HFFc6 (cell line): Measurements from ENCODE around the gene UFC1. TPM values are rescaled to one million over a fixed set of nuclear protein-coding genes. Genes with fewer than 3 reads are reported as not detected.
A peak's percentile ranks its signal among the peaks of the same experiment; 100 is the strongest.

ENCODE experiments used
- DNase-seq: peaks from one replicate; pipeline ENCODE4 v3.0.0-alpha.2; 2018
- H3K27ac Mint-ChIP-seq: 2 replicates; pipeline ENCODE4 v1.8.0; 2020; ENCODE audit warnings: mild to moderate bottlenecking, mixed read lengths
- H3K27me3 Mint-ChIP-seq: 2 replicates; pipeline ENCODE4 v1.8.0; 2021; ENCODE audit warnings: mild to moderate bottlenecking, moderate library complexity, mixed read lengths; ENCODE audit not compliant: insufficient read depth
- H3K36me3 Mint-ChIP-seq: 2 replicates; pipeline ENCODE4 v1.8.0; 2021; ENCODE audit warnings: low read depth, mixed read lengths
- H3K4me1 Mint-ChIP-seq: 2 replicates; pipeline ENCODE4 v1.8.0; 2020; ENCODE audit warnings: low read depth, mixed read lengths
- H3K4me3 Mint-ChIP-seq: 2 replicates; pipeline ENCODE4 v1.8.0; 2020; ENCODE audit warnings: mild to moderate bottlenecking, moderate library complexity, mixed read lengths
- H3K9me3 Mint-ChIP-seq: 2 replicates; pipeline ENCODE4 v1.8.0; 2020; ENCODE audit warnings: mild to moderate bottlenecking, mixed read lengths
- total RNA-seq, 6 experiments: library from RNA; stranded (reverse); fragmentation: NEBNext Ultra II Directional; extraction: Animal tissue kit (Norgen Biotek cat#: 25700); gene quantifications; 2 replicates in 1 of 6; 3 replicates in 5 of 6; pipeline ENCODE4 v1.2.3, GENCODE V29; 2021
- TF ChIP-seq, protein P1 (sequence below): fragments of 200-600 bp; sonication (generic); IDR thresholded peaks from 2 replicates; pipeline ENCODE4 v1.5.0; 2021; ENCODE audit warnings: antibody characterized with exemption, mild to moderate bottlenecking

UFC1 gene
- total RNA-seq, 6 experiments from 2014 or later: 83.8 to 92.6 (median 85.1) TPM

DNA sequence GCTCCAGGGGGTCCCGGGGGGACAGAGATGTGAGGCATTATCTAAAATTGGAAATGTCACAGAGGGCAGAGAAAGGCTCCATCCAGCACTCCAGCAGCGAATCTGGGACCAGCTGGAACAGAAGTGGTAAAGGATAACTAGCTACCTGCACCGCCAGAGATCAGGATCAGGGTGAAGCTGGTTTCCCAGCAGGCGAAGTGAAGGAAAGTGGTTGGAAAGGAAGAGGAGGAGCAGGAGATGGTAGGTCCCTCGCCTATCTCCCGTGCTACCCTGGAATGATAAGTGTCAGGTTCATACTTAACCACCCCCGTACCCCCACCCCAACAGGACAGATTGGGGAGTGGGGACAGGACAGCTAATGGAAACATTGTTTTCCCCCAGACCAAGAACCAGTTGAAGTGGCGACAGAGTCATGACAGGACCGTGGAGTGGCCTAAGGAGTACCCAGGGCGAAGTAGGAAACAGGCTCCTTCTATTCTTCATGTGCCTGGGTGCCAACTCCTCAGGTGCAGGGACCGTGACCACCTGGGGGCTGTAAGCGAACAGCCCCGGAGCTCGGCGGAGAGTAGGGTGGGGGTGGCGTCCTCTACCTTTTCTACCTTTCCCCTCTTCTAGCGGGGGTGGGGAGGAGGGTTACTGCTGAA, 22.8 kb downstream of the UFC1 start:
- peak overlapping the region; percentile 99 for H3K4me3 Mint-ChIP-seq
- peaks cover 26% of the 10 kb centered on the region for H3K36me3 Mint-ChIP-seq
- no peak for DNase-seq
- peaks cover 47% of the 10 kb centered on the region for H3K4me1 Mint-ChIP-seq
- peak overlapping the region; percentile 98 for H3K27ac Mint-ChIP-seq
- no peaks in the 10 kb centered on the region; the same call in 1 of the 2 replicates for H3K9me3 Mint-ChIP-seq
- TF ChIP-seq, protein P1, sequence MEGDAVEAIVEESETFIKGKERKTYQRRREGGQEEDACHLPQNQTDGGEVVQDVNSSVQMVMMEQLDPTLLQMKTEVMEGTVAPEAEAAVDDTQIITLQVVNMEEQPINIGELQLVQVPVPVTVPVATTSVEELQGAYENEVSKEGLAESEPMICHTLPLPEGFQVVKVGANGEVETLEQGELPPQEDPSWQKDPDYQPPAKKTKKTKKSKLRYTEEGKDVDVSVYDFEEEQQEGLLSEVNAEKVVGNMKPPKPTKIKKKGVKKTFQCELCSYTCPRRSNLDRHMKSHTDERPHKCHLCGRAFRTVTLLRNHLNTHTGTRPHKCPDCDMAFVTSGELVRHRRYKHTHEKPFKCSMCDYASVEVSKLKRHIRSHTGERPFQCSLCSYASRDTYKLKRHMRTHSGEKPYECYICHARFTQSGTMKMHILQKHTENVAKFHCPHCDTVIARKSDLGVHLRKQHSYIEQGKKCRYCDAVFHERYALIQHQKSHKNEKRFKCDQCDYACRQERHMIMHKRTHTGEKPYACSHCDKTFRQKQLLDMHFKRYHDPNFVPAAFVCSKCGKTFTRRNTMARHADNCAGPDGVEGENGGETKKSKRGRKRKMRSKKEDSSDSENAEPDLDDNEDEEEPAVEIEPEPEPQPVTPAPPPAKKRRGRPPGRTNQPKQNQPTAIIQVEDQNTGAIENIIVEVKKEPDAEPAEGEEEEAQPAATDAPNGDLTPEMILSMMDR: no peak
- peaks cover 3% of the 10 kb centered on the region for H3K27me3 Mint-ChIP-seq

DNA sequence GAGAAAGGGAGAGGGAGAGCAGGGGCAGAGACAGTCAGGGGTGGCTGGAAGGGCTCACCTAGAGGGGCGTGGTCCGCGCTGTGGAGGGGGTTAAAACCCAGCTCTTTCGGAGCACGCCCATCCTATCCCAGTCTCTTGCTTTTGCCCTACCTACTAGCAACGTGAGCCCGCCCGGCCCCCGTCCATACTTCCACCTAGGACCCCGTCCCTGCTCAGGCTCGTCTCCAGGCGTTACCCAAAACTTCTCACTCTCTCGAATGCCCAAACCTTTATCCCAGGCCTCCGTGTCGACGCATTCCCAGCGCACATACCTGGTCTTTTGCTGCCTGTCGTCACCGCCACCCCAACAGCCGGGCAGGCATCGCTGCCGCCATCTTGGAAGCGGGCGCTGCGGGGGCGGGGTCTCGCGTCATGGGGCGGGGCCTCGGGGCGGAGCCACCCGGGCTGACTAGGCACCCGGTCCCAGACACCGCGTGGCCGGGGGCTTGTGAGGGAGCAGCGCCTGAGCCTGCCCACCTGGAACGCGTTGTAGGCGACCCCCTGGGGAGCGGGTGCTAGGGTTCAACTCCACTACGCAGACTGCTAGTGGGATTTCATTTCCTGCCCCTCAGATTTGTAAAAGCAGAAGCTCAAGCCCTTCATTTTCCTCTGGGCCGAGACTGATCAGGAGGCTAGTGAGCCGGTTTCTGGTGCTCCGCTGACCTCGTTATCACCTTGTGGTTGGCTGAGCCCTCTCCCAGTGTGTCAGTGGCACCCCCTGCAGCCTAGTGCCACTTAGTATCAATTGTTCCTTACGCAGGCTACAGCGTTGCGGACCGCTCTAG, 23.5 kb downstream of the UFC1 start, which contains the start of gene B4GALT3:
Gene B4GALT3, minus strand, starts transcription at position 396 of the 824 bp plus-strand sequence. CDS start 1,447 bp downstream, outside the sequence.
- DNase-seq: peak; percentile 64
- TF ChIP-seq, protein P1: peak; percentile 39
- H3K27me3 Mint-ChIP-seq: peaks cover 3% of the 10 kb centered on the region
- peak within 1 kb of the TSS; percentile 98 for H3K27ac Mint-ChIP-seq
- no peaks in the 10 kb centered on the region; the same call in 1 of the 2 replicates for H3K9me3 Mint-ChIP-seq
- H3K4me3 Mint-ChIP-seq: peak within 1 kb of the TSS; percentile 99
- peaks cover 26% of the 10 kb centered on the region for H3K36me3 Mint-ChIP-seq
- peaks cover 49% of the 10 kb centered on the region for H3K4me1 Mint-ChIP-seq

DNA sequence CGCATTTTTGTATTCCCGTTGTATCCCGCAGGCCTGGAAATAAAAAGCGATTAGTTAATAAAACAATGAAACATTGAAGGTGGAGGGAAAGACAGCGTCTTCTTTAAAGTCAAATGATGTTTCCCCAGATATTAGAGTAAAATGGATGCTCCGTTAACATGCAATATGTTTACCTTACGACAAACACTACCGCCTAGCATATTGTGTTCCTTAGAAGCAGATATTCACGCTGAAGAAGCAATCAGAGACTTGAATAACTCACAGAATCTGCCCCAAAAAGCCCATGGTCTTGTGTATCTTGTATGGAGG, 24.1 kb downstream of the UFC1 start:
- H3K9me3 Mint-ChIP-seq: no peaks in the 10 kb centered on the region; the same call in 1 of the 2 replicates
- peaks cover 3% of the 10 kb centered on the region for H3K27me3 Mint-ChIP-seq
- peaks cover 49% of the 10 kb centered on the region for H3K4me1 Mint-ChIP-seq
- TF ChIP-seq, protein P1: peak; percentile 10; the same call in 1 of the 2 replicates
- H3K27ac Mint-ChIP-seq: peak overlapping the region; percentile 98
- peaks cover 22% of the 10 kb centered on the region for H3K36me3 Mint-ChIP-seq
- DNase-seq: no peak
- H3K4me3 Mint-ChIP-seq: peak overlapping the region; percentile 99

DNA sequence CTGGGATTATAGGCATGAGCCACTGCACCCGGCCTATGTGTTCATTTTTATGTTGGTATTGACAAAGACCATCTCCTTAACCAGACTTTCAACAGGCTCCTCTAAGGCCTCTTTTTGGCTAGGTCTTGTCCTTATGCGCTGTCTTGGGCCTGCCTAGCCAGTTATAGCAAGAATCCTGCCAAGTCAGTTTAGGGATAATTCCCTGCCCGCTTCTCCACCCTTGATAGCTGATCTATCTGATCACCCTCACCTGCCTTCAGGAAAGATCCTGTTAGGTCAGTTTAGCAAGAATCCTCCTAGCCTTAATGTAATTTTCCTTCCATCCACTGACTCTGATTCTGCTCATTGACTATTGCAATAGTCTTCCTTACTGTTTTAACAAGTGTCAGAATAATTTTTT, 25.9 kb downstream of the UFC1 start:
- TF ChIP-seq, protein P1: no peak
- Mint-ChIP-seq H3K4me1 (peaks cover 44% of the 10 kb centered on the region), H3K9me3 (no peaks in the 10 kb centered on the region; the same call in 1 of the 2 replicates), H3K4me3 (no peak overlapping the region), H3K27me3 (peaks cover 3% of the 10 kb centered on the region), H3K27ac (no peak overlapping the region; the same call in 1 of the 2 replicates), H3K36me3 (peaks cover 10% of the 10 kb centered on the region)
- DNase-seq: no peak

DNA sequence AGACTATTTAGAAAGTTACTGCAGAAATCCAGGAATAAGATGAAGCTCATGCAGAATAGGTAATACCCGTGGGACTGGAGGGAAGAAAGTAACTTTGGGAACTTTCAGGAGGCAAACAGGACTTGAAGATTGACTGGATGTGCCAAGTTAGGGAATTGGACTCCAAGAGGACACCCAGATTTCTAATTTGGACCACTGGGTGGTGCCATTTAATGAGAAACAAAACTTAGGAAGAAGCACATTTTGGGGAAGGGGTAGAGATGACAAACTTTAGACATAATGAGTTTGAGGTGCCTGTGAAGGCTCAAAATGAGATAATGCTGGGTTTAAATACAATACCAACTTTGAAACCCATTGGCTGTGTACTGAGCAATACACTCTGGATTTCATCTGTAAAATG, 26.9 kb downstream of the UFC1 start:
- Mint-ChIP-seq H3K36me3 (peaks cover under 1% of the 10 kb centered on the region; the same call in 1 of the 2 replicates), H3K27me3 (peaks cover 3% of the 10 kb centered on the region), H3K27ac (peak overlapping the region; percentile 6; the same call in 1 of the 2 replicates), H3K4me1 (peaks cover 44% of the 10 kb centered on the region), H3K4me3 (no peak overlapping the region), H3K9me3 (no peaks in the 10 kb centered on the region; the same call in 1 of the 2 replicates)
- no peak for DNase-seq
- TF ChIP-seq, protein P1: peak; percentile 73
